RWPE2 (cell line): ENCODE data around the gene PTRH2.

Experiments used
- ATAC-seq: fragments of 200-7000 bp; cut with Tn5 transposase; 3 replicates; pipeline ENCODE4 v1.9.1; 2021; ENCODE audit warnings: low read depth
- DNase-seq: peaks from one replicate; pipeline ENCODE4 v3.0.0-alpha.2; 2020; ENCODE audit warnings: low spot score
- H3K27ac ChIP-seq: fragments of 450-650 bp; 2 replicates; pipeline ENCODE4 v1.5.1; 2017; ENCODE audit warnings: mild to moderate bottlenecking; ENCODE audit not compliant: poor library complexity, severe bottlenecking
- H3K27me3 ChIP-seq: fragments of 250-450 bp; sonication (Bioruptor Pico); 2 replicates; pipeline ENCODE4 v1.5.1; 2021; ENCODE audit warnings: mild to moderate bottlenecking, moderate library complexity; ENCODE audit not compliant: insufficient read depth, poor library complexity, severe bottlenecking
- H3K36me3 ChIP-seq: fragments of 250-450 bp; sonication (Bioruptor Pico); 2 replicates; pipeline ENCODE4 v1.5.1; 2020; ENCODE audit warnings: low read depth, mild to moderate bottlenecking, moderate library complexity
- H3K4me1 ChIP-seq: fragments of 250-450 bp; sonication (Bioruptor Pico); 2 replicates; pipeline ENCODE4 v1.5.1; 2021; ENCODE audit warnings: mild to moderate bottlenecking, moderate library complexity; ENCODE audit not compliant: insufficient read depth, poor library complexity, severe bottlenecking
- H3K4me3 ChIP-seq: fragments of 250-450 bp; sonication (Bioruptor Pico); 2 replicates; pipeline ENCODE4 v1.5.1; 2021; ENCODE audit warnings: mild to moderate bottlenecking, moderate library complexity; ENCODE audit not compliant: severe bottlenecking
- H3K9me3 ChIP-seq: fragments of 250-450 bp; sonication (Bioruptor Pico); 2 replicates; pipeline ENCODE4 v1.5.1; 2021; ENCODE audit warnings: mild to moderate bottlenecking, moderate library complexity; ENCODE audit not compliant: severe bottlenecking
- TF ChIP-seq, protein P1 (sequence below): fragments of 450-650 bp; IDR thresholded peaks from one replicate; pipeline ENCODE4 v1.5.1; 2017; ENCODE audit warnings: mild to moderate bottlenecking, moderate library complexity; ENCODE audit not compliant: poor library complexity, severe bottlenecking

PTRH2 gene

GRCh38 chr17:59733697-59734096, 26.5 kb upstream of the PTRH2 start:
- DNase-seq = no peak
- no peak overlapping the region for H3K27ac ChIP-seq
- TF ChIP-seq, protein P1, sequence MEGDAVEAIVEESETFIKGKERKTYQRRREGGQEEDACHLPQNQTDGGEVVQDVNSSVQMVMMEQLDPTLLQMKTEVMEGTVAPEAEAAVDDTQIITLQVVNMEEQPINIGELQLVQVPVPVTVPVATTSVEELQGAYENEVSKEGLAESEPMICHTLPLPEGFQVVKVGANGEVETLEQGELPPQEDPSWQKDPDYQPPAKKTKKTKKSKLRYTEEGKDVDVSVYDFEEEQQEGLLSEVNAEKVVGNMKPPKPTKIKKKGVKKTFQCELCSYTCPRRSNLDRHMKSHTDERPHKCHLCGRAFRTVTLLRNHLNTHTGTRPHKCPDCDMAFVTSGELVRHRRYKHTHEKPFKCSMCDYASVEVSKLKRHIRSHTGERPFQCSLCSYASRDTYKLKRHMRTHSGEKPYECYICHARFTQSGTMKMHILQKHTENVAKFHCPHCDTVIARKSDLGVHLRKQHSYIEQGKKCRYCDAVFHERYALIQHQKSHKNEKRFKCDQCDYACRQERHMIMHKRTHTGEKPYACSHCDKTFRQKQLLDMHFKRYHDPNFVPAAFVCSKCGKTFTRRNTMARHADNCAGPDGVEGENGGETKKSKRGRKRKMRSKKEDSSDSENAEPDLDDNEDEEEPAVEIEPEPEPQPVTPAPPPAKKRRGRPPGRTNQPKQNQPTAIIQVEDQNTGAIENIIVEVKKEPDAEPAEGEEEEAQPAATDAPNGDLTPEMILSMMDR = no peak
- peaks cover 57% of the 10 kb centered on the region for H3K36me3 ChIP-seq
- no peaks in the 10 kb centered on the region for H3K27me3 ChIP-seq
- no peak for ATAC-seq
- no peaks in the 10 kb centered on the region for H3K9me3 ChIP-seq
- no peak overlapping the region for H3K4me3 ChIP-seq
- peaks cover 3% of the 10 kb centered on the region for H3K4me1 ChIP-seq

DNA sequence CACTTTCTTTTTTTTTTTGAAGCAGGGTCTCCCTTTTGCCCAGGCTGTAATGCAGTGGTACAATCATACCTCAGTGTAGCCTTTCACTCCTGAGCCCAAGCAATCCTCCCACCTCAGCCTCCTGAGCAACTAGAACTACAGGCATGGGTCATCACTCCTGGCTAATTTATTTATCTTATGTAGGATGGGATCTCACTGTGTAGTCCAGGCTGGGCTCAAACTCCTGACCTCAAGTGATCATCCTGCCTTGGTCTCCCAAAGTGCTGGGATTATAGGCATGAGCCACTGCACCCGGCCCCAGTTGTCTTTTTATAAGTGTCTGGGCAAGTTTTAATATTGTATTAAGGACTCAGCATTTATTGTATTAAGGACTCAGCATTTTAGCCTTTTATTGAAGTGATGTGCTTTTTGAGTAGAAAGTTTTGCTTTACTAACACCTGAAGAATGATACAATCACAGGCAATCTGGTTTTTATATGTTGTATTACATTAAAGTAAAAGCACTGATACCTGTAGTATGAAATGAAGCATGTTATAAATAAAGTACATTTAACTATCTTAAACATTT, 23.1 kb upstream of the PTRH2 start:
- peaks cover 11% of the 10 kb centered on the region for H3K4me1 ChIP-seq
- TF ChIP-seq, protein P1 = no peak
- H3K36me3 ChIP-seq = peaks cover 43% of the 10 kb centered on the region
- DNase-seq (no peak), ATAC-seq (no peak)
- H3K9me3 ChIP-seq = no peaks in the 10 kb centered on the region
- no peak overlapping the region for H3K27ac ChIP-seq
- no peak overlapping the region for H3K4me3 ChIP-seq
- H3K27me3 ChIP-seq = no peaks in the 10 kb centered on the region

GRCh38 chr17:59727817-59728533, 20.7 kb upstream of the PTRH2 start:
- H3K4me3 ChIP-seq = no peak overlapping the region
- peaks cover 11% of the 10 kb centered on the region for H3K4me1 ChIP-seq
- TF ChIP-seq, protein P1 = no peak
- DNase-seq = no peak
- no peak for ATAC-seq
- H3K36me3 ChIP-seq = peaks cover 32% of the 10 kb centered on the region
- no peaks in the 10 kb centered on the region for H3K9me3 ChIP-seq
- no peaks in the 10 kb centered on the region for H3K27me3 ChIP-seq
- H3K27ac ChIP-seq = no peak overlapping the region

DNA sequence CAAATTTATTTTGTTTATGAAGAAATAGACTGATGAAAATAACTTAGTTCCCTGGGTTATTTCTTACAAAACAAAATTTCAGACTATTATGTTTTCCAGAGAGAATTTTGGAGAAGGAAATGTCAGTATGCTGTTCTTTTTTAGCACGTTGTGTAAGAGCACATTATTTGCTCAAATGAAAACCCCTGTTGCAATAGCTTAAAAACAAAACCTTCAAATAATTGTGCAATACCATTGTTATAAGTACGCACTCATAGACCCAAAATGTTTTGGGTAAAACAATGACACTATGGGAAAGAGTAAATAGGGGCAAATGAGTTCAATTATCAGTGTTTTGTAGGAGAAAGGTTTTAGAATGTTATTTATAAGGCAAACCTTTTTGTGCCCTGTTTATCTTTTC, 18.5 kb upstream of the PTRH2 start:
- ATAC-seq = no peak
- Histone ChIP-seq H3K9me3 (no peaks in the 10 kb centered on the region), H3K27ac (no peak overlapping the region), H3K36me3 (peaks cover 17% of the 10 kb centered on the region), H3K4me1 (peaks cover 11% of the 10 kb centered on the region), H3K4me3 (no peak overlapping the region), H3K27me3 (no peaks in the 10 kb centered on the region)
- TF ChIP-seq, protein P1 = no peak
- no peak for DNase-seq

DNA sequence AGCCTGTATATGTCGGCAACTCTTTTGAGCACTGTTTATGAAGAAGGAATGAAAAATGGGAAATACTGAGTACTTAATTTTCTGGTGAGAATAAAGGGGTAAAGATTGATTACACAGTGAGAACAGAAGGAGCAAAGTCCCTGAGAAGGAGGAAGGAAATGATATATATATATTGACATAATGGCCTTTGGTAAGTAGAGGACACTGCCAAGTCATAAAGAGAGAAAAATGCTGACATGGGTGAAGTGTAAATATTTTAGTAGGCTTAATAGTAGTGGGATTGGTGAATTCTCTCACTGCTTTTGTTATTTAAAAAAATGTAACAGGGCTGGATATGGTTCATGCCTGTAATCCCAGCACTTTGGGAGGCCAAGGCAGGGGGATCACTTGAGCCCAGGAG, 16.4 kb upstream of the PTRH2 start:
- TF ChIP-seq, protein P1 = no peak
- H3K27me3 ChIP-seq = no peaks in the 10 kb centered on the region
- no peak overlapping the region for H3K27ac ChIP-seq
- peaks cover 3% of the 10 kb centered on the region; the same call in 1 of the 2 replicates for H3K36me3 ChIP-seq
- ATAC-seq (no peak), DNase-seq (no peak)
- no peaks in the 10 kb centered on the region for H3K9me3 ChIP-seq
- H3K4me1 ChIP-seq = peaks cover 8% of the 10 kb centered on the region
- H3K4me3 ChIP-seq = no peak overlapping the region
